ENCODE results near the gene TNNC1.

Gene TNNC1

DNA sequence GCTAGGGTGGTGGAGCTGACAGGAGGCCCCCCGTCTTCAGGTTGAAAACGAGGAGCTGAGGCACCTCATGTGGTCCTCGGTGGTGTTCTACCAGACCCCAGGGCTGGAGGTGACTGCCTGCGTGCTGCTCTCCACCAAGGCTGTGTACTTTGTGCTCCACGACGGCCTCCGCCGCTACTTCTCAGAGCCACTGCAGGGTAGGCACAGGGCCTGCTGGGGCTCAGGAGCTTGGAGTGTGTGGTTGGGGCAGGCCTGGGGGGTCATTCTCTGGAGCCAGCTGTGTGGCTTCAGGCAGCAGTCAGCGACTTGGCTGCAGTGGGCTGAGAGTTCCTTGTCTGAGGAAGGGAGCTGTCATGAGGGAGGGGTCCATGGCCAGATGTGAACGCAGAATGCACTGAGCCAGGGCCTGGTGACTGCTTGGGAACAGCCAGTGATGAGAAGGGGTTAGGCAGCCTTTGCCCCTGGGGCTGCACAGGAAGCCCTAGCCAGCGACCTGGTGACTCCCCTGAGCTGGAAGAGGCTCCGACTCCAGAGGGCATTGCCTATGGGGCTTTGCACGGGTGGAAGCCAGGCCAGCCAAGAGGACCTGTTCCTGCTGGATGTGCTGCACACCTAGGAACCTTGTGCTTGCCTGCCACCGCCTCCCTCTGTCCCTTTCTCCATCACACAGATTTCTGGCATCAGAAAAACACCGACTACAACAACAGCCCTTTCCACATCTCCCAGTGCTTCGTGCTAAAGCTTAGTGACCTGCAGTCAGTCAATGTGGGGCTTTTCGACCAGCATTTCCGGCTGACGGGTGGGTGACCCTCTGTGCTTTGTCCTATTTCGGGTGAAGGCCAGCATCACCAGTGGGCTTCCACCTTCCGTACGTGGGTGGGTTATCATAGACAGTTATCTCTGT lies 36.4 kb upstream of the TNNC1 start:
- TF ChIP-seq FOXK2 (IDR thresholded peaks at IDR 0.05) (no peak), LEF1 (IDR thresholded peaks at IDR 0.05; ENCODE audit: borderline replicate concordance) (no peak), ZNF384 (IDR thresholded peaks at IDR 0.05) (no peak), ARNT (IDR thresholded peaks at IDR 0.05) (no peak), L3MBTL2 (conservative IDR thresholded peaks at IDR 0.05) (no peak), ELF4 (IDR thresholded peaks at IDR 0.05) (no peak), FOXM1 (IDR thresholded peaks at IDR 0.05; ENCODE audit: borderline replicate concordance) (no peak), TARDBP (IDR thresholded peaks at IDR 0.05) (no peak), SP1 (IDR thresholded peaks at IDR 0.05) (no peak), SUZ12 (IDR thresholded peaks at IDR 0.05) (no peak), CTBP1 (IDR thresholded peaks at IDR 0.05; ENCODE audit: borderline replicate concordance) (no peak), BHLHE40 (IDR thresholded peaks at IDR 0.05; ENCODE audit: borderline replicate concordance) (no peak), HDGF (IDR thresholded peaks at IDR 0.05; ENCODE audit: borderline replicate concordance) (no peak), FOXA1 (IDR thresholded peaks at IDR 0.05) (no peak), NFRKB (IDR thresholded peaks at IDR 0.05) (no peak)
- TF ChIP-seq, protein P1, sequence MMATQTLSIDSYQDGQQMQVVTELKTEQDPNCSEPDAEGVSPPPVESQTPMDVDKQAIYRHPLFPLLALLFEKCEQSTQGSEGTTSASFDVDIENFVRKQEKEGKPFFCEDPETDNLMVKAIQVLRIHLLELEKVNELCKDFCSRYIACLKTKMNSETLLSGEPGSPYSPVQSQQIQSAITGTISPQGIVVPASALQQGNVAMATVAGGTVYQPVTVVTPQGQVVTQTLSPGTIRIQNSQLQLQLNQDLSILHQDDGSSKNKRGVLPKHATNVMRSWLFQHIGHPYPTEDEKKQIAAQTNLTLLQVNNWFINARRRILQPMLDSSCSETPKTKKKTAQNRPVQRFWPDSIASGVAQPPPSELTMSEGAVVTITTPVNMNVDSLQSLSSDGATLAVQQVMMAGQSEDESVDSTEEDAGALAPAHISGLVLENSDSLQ (IDR thresholded peaks at IDR 0.05): no peak
- POLR2A ChIA-PET: no interaction called here

DNA sequence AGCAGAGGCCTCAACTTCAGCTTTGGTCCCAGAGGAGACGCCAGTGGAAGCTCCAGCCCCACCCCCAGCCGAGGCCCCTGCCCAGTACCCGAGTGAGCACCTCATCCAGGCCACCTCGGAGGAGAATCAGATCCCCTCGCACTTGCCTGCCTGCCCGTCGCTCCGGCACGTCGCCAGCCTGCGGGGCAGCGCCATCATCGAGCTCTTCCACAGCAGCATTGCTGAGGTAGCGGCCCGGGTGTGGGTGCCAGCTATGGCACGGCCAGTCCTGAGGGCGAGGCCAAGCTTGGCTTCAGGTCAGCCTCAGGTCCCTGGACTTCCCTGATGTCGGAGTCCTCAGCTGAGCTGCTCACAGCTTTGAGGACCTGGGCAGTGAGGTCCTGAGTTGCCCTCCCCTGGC lies 35.6 kb upstream of the TNNC1 start:
- ChIA-PET POLR2A (no interaction called here), CTCF (no interaction called here)
- DNase-seq (ENCODE audit: extremely low spot score): no peak
- TF ChIP-seq ARNT (IDR thresholded peaks at IDR 0.05): no peak
- TF ChIP-seq SUZ12 (IDR thresholded peaks at IDR 0.05): no peak
- TF ChIP-seq HDGF (IDR thresholded peaks at IDR 0.05; ENCODE audit: borderline replicate concordance): no peak
- TF ChIP-seq NFRKB (IDR thresholded peaks at IDR 0.05): no peak
- TF ChIP-seq CTBP1 (IDR thresholded peaks at IDR 0.05; ENCODE audit: borderline replicate concordance): no peak
- no peak for TF ChIP-seq FOXM1 (IDR thresholded peaks at IDR 0.05; ENCODE audit: borderline replicate concordance)
- no peak for TF ChIP-seq FOXA1 (IDR thresholded peaks at IDR 0.05)
- no peak for TF ChIP-seq L3MBTL2 (conservative IDR thresholded peaks at IDR 0.05)
- TF ChIP-seq BHLHE40 (IDR thresholded peaks at IDR 0.05; ENCODE audit: borderline replicate concordance): no peak
- TF ChIP-seq ELF4 (IDR thresholded peaks at IDR 0.05): no peak
- no peak for TF ChIP-seq FOXK2 (IDR thresholded peaks at IDR 0.05)
- no peak for TF ChIP-seq ZNF384 (IDR thresholded peaks at IDR 0.05)
- no peak for TF ChIP-seq LEF1 (IDR thresholded peaks at IDR 0.05; ENCODE audit: borderline replicate concordance)
- TF ChIP-seq, protein P1 (IDR thresholded peaks at IDR 0.05): no peak

More for the DNA sequence above, 36.4 kb upstream of the TNNC1 start:
- DNase-seq (ENCODE audit: extremely low spot score): no peak
- CTCF ChIA-PET: interaction anchor here (0.6 kb wide), 1 partner anchor 270 kb away, joined by 3 read pairs; no protein-coding TSS in a partner anchor

DNA sequence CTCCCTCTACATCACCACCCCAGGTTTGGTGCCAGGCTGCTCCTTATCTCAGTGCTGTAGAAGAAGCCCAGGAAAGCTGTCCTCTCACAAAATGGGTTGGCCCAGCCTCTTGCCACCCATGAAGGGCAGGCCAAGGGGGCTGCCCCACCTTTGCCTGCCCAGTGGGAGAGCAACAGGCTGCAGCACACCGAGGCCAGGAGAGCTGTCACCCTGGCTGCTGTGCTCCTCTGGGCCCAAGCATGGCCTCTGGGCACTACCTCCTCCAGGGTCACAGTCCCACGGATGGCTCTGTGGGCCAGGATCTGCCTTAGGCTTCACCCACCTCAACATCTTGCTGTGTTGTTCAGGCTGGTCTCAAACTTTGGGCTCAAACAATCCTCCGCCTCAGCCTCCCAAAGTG lies 34.9 kb upstream of the TNNC1 start:
- TF ChIP-seq FOXK2 (IDR thresholded peaks at IDR 0.05) (no peak), FOXM1 (IDR thresholded peaks at IDR 0.05; ENCODE audit: borderline replicate concordance) (no peak), CTBP1 (IDR thresholded peaks at IDR 0.05; ENCODE audit: borderline replicate concordance) (no peak), ARNT (IDR thresholded peaks at IDR 0.05) (no peak), TARDBP (IDR thresholded peaks at IDR 0.05) (no peak), ELF4 (IDR thresholded peaks at IDR 0.05) (no peak), SUZ12 (IDR thresholded peaks at IDR 0.05) (no peak), BHLHE40 (IDR thresholded peaks at IDR 0.05; ENCODE audit: borderline replicate concordance) (no peak), SP1 (IDR thresholded peaks at IDR 0.05) (no peak), L3MBTL2 (conservative IDR thresholded peaks at IDR 0.05) (no peak), FOXA1 (IDR thresholded peaks at IDR 0.05) (no peak), ZNF384 (IDR thresholded peaks at IDR 0.05) (no peak), HDGF (IDR thresholded peaks at IDR 0.05; ENCODE audit: borderline replicate concordance) (no peak), LEF1 (IDR thresholded peaks at IDR 0.05; ENCODE audit: borderline replicate concordance) (no peak), NFRKB (IDR thresholded peaks at IDR 0.05) (no peak)
- TF ChIP-seq, protein P1 (IDR thresholded peaks at IDR 0.05): no peak
- ChIA-PET POLR2A (no interaction called here), CTCF (no interaction called here)
- DNase-seq (ENCODE audit: extremely low spot score): no peak

DNA sequence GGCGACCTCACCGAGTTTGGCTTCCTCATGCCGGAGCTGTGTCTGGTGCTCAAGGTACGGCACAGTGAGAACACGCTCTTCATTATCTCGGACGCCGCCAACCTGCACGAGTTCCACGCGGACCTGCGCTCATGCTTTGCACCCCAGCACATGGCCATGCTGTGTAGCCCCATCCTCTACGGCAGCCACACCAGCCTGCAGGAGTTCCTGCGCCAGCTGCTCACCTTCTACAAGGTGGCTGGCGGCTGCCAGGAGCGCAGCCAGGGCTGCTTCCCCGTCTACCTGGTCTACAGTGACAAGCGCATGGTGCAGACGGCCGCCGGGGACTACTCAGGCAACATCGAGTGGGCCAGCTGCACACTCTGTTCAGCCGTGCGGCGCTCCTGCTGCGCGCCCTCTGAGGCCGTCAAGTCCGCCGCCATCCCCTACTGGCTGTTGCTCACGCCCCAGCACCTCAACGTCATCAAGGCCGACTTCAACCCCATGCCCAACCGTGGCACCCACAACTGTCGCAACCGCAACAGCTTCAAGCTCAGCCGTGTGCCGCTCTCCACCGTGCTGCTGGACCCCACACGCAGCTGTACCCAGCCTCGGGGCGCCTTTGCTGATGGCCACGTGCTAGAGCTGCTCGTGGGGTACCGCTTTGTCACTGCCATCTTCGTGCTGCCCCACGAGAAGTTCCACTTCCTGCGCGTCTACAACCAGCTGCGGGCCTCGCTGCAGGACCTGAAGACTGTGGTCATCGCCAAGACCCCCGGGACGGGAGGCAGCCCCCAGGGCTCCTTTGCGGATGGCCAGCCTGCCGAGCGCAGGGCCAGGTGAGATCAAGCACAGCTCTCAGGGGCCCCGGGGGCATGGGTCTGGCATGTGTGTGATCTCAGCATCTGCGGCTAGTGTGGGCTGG lies 34.2 kb upstream of the TNNC1 start:
- CTCF ChIA-PET: no interaction called here
- TF ChIP-seq HDGF (IDR thresholded peaks at IDR 0.05; ENCODE audit: borderline replicate concordance): no peak
- TF ChIP-seq, protein P1 (IDR thresholded peaks at IDR 0.05): no peak
- no peak for TF ChIP-seq CTBP1 (IDR thresholded peaks at IDR 0.05; ENCODE audit: borderline replicate concordance)
- TF ChIP-seq FOXA1 (IDR thresholded peaks at IDR 0.05): no peak
- no peak for TF ChIP-seq FOXK2 (IDR thresholded peaks at IDR 0.05)
- TF ChIP-seq TARDBP (IDR thresholded peaks at IDR 0.05): no peak
- TF ChIP-seq SP1 (IDR thresholded peaks at IDR 0.05): no peak
- no peak for TF ChIP-seq SUZ12 (IDR thresholded peaks at IDR 0.05)
- TF ChIP-seq FOXM1 (IDR thresholded peaks at IDR 0.05; ENCODE audit: borderline replicate concordance): no peak
- TF ChIP-seq ZNF384 (IDR thresholded peaks at IDR 0.05): no peak
- no peak for TF ChIP-seq BHLHE40 (IDR thresholded peaks at IDR 0.05; ENCODE audit: borderline replicate concordance)
- POLR2A ChIA-PET: no interaction called here
- no peak for DNase-seq (ENCODE audit: extremely low spot score)
